ELR (cell line): ENCODE results near the gene CATSPERD.
"Not testable (repeated sequence)": the region's sequence is repeated elsewhere in the genome, so short reads cannot be mapped to it uniquely, and the experiment has no call there.

Experiments used
- DNase-seq: peaks from one replicate; pipeline ENCODE4 v3.0.0-alpha.2; 2015; ENCODE audit warnings: low read depth

Gene CATSPERD

DNA sequence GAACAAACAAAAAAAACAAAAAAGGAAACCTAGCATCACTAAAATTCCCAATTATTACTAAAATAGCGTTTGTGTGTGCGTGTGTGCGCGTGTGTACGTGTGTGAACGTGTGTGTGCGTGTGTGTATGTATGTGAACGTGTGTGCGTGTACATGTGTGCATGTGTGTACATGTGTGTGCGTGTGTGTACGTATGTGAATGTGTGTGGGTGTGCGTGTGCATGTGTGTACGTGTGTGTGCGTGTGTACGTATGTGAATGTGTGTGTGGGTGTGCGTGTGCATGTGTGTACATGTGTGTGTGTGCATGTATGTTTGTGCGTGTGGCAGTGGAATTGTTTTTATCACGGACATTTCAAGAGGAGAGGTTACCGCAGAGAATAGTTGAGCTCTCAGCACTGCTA, 21.6 kb downstream of the CATSPERD start:
- no peak for DNase-seq

DNA sequence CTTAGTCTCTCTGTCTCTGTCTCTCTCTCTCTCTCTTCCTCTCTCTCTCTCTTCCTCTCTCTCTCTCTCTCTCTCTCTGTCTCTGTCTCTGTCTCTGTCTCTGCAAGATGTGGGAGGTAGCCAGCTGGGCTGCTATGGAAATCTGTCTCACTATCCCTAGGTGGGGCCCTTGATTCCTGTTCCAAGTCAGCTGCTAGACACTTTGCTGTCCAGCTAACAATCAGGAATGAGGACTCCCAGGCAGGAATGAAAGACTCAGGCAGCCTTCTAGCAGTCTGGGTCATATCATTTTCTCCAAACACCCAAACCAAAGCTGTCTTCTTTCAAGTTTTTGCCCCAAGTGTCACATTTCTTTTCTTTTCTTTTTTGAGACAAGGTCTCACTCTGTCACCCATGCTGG, 23.2 kb downstream of the CATSPERD start:
- DNase-seq = no peak

GRCh38 chr19:5744999-5745398, 24.6 kb downstream of the CATSPERD start:
- not testable (repeated sequence) for DNase-seq

DNA sequence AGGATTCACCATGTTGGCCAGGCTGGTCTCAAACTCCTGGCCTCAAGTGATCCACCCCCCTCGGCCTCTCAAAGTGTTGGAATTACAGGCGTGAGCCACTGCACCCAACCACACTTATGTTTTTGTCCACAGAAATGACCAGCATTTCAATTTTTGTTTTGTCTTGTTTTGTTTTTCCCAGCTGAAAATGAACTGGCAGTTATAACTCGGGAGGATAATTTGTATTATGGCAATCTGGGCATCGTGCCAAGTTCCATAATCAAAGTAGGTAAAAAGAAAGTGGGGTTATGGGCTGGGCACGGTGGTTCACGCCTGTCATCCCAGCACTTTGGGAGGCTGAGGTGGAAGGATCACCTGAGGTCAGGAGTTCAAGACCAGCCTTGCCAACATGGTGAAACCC, 28.5 kb downstream of the CATSPERD start:
- DNase-seq = not testable (repeated sequence)

GRCh38 chr19:5749505-5749904, 29.1 kb downstream of the CATSPERD start:
- DNase-seq = no peak

GRCh38 chr19:5751709-5752108, 31.3 kb downstream of the CATSPERD start:
- no peak for DNase-seq

- DNase-seq = no peak
Measured at GRCh38 chr19:5753743-5754142, 33.3 kb downstream of the CATSPERD start.

DNA sequence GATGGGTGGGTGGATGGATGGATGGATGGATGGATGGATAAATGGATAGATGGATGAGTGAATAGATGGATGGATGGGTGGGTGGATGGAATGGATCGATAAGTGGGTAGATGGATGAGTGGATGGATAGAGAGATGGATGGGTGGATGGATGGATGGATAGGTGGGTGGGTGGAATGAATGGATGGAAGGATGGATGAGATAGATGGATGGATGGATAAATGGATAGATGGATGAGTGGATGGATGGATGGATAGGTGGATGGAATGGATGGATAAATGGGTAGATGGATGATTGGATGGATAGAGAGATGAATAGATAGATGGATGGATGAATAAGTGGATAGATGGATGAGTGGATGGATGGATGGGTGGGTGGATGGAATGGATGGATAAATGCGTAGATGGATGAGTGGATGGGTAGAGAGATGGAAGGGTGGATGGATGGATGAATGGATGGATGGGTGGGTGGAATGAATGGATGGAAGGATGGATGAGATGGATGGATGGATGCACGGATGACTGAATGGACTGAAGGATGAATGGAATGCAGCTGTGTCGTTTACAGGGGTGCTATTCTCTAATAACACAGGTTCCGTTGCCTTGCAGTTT, 42.3 kb downstream of the CATSPERD start:
- DNase-seq = no peak

- no peak for DNase-seq
Measured at GRCh38 chr19:5765220-5765619, 44.8 kb downstream of the CATSPERD start.

- DNase-seq = no peak
Measured at GRCh38 chr19:5767949-5768348, 47.5 kb downstream of the CATSPERD start.

DNA sequence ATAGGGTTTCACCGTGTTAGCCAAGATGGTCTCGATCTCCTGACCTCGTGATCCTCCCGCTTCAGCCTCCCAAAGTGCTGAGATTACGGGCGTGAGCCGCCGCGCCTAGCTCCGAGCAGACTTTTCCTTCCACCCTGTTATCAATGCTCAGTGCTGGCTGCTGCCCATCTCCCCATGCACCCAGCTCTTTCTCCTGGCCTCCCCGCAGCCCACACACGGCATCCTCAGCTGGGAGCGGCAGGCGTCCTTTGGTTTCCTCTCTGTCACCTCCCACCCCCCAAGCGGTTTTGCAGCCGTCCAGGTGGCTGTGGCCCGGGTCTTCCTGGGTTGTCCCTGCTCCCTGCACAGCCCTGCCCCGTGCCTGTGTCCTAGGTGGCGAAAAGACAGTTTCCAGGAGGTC, 52.0 kb downstream of the CATSPERD start:
- no peak for DNase-seq

DNA sequence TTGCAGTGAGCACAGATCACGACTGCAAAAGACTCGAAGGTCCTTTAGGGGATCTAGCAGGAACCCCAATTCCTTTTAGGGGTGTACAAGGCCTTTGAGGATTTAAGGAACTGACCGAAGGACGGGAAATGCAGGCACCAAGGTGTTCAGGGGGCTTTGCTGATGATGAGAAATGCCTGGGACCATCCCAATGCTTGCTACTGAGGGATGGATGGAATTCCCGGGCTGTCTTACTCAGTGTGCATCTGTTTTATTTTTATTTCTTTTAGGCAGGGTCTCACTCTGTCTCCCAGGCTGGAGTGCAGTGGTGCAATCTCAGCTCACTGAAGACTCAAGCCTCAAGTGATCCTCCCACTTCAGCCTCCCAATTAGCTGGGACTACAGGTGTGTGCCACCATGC, 52.8 kb downstream of the CATSPERD start:
- no peak for DNase-seq

- no peak for DNase-seq
Measured at GRCh38 chr19:5774921-5775320, 54.5 kb downstream of the CATSPERD start.

DNA sequence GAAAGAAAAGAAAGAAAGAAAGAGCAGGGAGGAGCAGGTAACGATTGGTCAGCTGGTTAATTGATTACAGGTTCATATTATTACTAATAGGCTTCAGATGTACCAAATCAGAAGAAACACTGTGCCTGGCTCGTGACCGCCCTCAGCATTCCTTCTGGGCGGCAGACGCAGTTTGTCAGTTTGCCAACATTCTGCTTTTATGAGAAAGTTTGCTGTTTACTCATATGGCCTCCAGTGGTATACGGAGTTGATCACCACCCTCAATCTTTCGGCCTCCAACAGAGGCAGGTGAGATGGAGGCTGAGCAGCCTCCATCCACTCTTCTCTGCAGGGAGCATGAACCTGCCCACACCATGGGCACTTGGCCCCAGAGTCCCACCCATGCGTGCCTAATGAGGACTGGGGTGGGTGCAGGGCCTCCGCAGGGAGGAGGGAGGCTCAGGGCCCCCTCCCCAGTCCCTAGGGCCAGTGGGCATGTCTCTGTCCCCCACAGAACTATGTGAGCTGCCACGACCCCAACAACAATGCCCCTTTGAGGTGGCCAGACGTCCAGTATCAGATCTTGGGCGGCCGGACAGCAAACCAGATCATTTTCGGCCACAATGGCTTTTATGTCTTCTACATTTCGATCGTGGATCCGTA, 55.4 kb downstream of the CATSPERD start:
- DNase-seq = peak; percentile 83

DNA sequence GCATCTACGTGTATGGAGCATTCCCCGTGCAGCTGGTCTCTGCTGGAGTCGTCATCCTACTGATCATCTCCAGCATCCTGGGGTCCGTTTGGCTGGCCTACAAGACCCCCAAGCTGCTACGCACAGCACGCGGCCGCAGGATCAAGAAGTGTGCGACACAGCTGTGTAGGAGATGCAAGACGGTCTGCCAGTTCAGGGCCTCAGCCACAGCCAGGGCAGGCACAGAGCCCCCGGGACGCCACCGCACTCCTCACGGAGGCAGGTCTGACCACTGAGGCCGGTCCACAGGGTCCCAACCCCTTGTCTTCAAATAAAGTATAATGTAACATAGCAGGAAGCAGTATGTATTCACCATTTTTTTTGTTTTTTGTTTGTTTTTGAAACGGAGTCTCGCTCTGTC, 58.0 kb downstream of the CATSPERD start:
- no peak for DNase-seq

DNA sequence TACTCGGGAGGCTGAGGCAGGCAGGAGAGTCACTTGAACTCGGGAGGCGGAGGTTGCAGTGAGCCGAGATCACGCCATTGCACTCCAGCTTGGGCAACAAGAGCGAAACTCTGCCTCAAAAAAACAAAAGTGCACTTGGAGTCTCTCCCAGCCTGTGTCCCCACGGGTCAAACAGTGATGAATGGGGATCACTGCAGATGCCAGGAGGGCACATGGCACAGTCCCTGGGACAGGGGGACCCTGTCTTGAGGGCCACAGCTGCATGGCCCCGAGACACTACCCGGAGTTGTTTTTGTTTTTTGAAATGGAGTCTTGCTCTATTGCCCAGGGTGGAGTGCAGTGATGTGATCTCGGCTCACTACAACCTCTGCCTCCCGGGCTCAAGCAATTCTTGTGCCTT, 60.5 kb downstream of the CATSPERD start:
- DNase-seq = not testable (repeated sequence)

- DNase-seq = no peak
Measured at GRCh38 chr19:5782322-5782721, 61.9 kb downstream of the CATSPERD start.

DNA sequence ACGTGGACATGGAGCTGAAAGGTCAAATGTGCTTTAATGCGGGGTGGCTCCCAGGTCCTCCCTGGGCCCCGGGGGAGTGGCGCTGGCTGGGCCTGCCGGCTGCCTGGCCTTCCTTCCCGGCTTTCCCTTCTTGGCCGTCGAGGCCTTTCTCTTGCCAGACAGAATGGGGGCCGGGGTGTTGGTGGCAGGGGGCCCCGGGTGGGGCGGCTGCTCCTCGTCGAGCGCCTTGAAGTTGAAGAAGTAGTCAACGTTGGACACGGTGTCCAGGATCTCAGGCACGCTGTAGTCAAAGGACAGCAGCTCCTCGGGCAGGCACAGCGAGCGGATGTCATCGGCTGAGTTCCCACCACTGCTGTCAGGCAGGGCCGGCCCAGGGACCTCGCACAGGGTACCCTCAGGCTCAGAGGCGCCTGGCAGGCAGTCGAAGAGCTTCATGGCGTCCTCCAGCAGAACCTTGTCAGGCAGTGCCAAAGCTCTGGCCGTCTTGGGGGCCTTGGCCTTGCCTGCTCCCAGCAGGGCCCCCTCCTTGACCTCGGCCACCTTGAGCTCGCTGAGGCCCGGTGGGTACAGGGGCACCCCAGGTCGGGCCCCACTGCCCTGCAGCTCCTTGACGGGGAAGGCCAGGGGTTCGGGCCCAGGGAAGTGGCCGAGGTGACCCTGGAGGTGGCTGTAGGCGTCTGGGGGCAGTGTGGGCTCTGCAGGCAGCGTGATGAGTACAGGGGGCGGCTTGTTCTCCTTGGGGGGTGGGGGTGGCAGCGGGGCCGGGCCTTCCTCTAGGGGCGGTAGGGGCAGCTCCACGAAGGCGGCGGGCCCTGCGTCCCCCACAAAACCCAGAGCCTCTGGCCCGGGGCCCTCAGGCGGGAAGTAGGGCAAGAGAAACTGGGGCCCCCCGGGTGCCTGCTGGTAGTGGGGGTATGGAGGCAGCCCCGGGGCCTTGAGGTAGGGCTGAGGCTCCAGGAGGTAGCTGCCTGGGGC, 62.8 kb downstream of the CATSPERD start:
- no peak for DNase-seq

GRCh38 chr19:5784581-5785147, 64.2 kb downstream of the CATSPERD start, which contains the start of gene PRR22:
TSS of gene PRR22 (minus strand) at chr19:5784746. CDS start at chr19:5784660, 86 bp downstream.
- DNase-seq = no peak

DNA sequence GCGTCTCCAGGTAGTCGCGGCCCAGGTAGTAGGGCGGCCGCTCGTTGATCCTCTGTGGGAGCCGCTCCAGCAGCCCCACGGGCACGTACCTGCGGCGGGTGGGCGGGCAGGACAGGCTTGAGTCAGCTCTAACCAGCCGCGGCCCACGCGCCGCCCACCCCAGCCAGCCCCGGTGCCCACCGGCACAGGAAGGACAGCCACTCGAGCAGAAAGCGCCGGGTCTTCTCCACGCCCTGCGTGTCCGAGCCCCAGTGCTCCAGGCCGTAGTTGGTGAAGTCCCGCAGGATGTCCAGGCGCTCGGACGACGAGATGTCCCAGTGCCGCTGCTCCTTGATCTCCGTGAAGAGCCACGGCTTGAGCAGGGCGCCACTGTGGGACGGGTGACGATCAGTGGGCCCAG, 65.0 kb downstream of the CATSPERD start:
- DNase-seq = no peak

- no peak for DNase-seq
Measured at GRCh38 chr19:5786593-5787408, 66.4 kb downstream of the CATSPERD start.
